GM18951 (cell line): ENCODE data around the gene SLC35B1.

Source experiments
- POLR2A ChIP-seq: IDR thresholded peaks from 4 replicates; pipeline ENCODE4 v1.6.1; 2011; ENCODE audit warnings: mild to moderate bottlenecking; ENCODE audit not compliant: insufficient read length, insufficient read depth; ENCODE audit errors: extremely low read depth
- in situ Hi-C: fragments of 300-500 bp; cut with MboI; formaldehyde crosslinking; loops from one replicate; pipeline ENCODE4 v1.12.0; 2022; ENCODE audit warnings: low sequenced_read_pairs, mixed read lengths, inconsistent platforms; ENCODE audit not compliant: unreplicated experiment

Gene SLC35B1

GRCh38 chr17:49745175-49746139 is 37.7 kb upstream of the SLC35B1 start:
- in situ Hi-C loops = no loop called here
- no peak for TF ChIP-seq POLR2A

DNA sequence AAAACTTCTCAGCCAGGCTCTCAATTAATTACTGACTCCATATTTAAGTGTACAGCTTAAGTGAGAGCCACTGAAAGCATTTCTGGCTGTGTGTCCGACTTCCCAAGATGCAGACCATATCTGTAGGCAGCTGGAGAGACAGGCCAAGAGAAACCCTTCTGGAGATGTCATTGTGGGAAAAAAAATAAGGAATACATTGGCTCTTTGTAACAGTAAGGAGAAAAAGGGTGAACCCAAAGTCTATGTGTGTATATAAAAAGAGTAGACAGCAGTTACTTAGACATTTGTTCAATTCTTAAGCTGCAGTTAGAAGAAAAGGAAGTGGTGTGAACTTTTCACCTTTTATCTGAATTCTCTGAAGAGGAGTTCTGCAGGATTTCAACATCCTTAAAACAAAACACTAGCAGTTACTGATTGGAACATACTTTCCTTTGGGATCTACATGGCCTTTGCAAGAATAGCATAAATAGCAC is 34.4 kb upstream of the SLC35B1 start:
- in situ Hi-C loops = no loop called here
- no peak for TF ChIP-seq POLR2A

- in situ Hi-C loops = no loop called here
- no peak for TF ChIP-seq POLR2A
These were observed 33.9 kb upstream of the SLC35B1 start for GRCh38 chr17:49741692-49742076.

- no peak for TF ChIP-seq POLR2A
- in situ Hi-C loops = no loop called here
These were observed 33.4 kb upstream of the SLC35B1 start for GRCh38 chr17:49741009-49741691.

GRCh38 chr17:49739641-49740271 is 32.0 kb upstream of the SLC35B1 start:
- in situ Hi-C loops = no loop called here
- TF ChIP-seq POLR2A = peak; percentile 27

DNA sequence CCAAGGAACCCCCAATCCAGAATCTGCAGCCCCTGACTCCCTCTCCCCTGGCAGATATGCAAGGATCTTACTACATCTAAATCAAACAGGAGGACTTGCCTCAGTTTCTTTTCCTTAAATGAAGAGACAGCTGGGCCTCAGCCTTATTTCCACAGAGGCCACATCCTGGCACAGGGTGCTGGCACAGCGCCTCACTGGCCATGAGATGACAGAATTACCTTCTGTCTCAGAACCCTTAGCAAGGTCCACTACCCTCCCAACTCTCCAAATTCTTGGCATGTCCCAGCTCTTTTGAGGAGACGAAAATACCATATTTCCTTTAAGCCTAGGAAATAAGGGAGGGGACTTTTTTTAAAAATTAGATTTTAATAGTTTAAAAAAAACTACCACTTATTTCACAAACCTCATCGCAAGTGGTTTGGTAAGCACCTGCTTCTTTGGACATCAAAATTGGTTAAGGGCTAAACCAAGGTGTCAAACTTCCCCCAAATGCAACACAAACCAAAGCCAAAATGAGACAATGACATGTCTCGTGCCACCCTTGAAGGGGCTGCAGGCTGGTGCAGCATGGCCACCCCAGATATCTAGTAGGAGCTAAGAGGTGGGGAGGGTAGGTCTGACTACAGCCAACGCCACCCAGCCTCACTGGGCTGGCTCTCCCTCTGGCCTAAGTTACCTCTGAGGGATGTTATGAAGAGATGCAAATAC is 30.8 kb upstream of the SLC35B1 start:
- in situ Hi-C loops = no loop called here
- TF ChIP-seq POLR2A = no peak

- in situ Hi-C loops = no loop called here
- TF ChIP-seq POLR2A = no peak
These were observed 27.0 kb upstream of the SLC35B1 start for GRCh38 chr17:49734515-49735490.

- no peak for TF ChIP-seq POLR2A
- in situ Hi-C loops = no loop called here
These were observed 23.7 kb upstream of the SLC35B1 start for GRCh38 chr17:49731435-49731831.

DNA sequence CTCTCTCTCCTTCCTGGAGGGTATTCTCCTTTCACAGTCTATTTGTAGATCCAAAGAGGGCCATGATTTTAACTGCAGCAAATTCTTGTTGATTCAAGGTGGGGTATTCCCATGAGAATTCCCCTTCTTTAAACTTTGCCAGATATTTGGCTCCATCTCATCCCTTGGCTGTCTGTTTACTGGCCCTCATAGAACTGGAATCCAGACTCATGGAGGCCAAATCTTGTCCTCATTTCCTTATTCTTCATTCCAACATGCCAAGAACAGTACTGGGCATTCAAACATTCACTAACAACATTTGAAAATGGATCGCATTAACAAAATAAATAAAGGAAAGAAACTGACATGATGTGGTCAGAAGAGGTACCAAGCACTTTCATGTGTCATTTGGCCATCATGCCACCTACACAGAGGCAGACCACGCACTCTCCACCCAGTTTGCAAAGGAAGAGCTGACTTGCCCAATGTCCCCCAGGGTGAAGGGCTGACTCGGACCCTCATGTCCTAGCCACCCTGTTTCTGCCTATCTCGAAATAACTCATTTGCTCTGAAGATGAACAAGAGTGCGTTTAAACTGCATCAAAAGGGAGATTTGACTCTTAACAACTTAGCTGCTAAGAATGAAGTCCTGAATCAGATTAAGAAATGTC is 23.1 kb upstream of the SLC35B1 start:
- TF ChIP-seq POLR2A = no peak
- in situ Hi-C loops = no loop called here

DNA sequence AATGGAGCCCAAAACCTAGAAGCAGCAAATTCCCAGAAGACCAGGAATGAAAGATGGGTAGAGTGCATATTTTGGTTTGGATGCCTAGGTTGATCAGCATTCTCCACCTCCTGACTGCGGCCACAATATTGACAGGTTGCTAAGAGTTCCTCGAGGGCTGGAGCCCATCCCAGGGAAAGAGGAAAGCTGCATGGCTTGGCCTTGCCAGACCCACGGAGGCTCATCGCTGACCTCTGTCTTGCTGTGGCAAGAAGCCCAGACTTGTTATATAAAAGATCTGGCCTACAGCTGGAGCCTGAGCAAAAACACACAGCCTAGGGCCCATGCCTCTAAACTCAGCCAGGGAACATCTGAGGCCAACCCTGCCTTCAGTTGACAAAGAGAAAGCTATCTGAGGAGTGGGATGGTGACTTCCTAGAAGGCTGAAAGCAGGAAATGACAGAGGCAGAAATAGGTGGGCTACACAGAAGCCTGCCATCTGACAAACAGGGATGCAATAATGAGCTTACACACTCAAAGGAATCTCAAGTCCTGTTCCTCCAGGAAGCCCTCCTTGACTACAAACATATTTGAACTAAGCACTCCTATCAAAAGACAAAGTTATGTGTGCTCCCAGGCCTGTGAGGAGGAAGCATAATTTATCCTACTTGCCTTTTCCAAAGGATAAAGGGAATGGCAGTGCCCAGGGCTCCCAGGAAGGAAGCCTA is 22.5 kb upstream of the SLC35B1 start:
- in situ Hi-C loops = no loop called here
- no peak for TF ChIP-seq POLR2A

DNA sequence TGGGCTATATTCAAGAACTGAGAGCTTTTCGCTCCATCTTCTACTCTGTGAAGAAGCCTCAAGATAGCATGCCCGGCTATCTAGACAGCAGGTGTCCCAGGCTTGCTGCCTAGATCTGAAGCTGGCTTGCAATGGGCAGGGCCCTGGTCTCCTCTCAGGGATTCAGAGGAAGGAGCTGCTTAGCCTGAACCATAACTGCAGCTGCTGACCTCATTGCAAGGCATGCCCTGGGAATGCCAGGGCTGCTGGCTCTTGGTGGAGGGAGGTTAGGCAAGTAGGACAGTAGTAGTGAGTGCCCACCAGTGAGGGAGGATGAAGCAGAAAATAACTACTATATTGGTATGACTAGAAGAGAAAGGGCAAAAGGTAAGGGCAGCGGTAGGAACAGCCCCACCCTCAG is 21.3 kb upstream of the SLC35B1 start:
- in situ Hi-C loops = no loop called here
- no peak for TF ChIP-seq POLR2A
